Measurements from ENCODE around the gene ANTXR2. TPM values are rescaled to one million over a fixed set of nuclear protein-coding genes. Genes with fewer than 3 reads are reported as not detected.

The ANTXR2 gene
- total and polyA plus RNA-seq, 2 of the 8 experiments (the other 6 are each of a cell fraction or from before 2014, with no cell fraction given): 1.1 to 7.5 TPM

GRCh38 chr4:80029364-80029763, 43.7 kb downstream of the ANTXR2 start:
- no peak for FAIRE-seq
- Histone ChIP-seq H4K5ac (ENCODE audit: insufficient read length, low read depth, low read length) (no peak overlapping the region), H4K91ac (replicated peaks; ENCODE audit: insufficient read length, low read length) (no peak overlapping the region), H2AFZ (ENCODE audit: low read length) (no peak overlapping the region), H3K79me2 (ENCODE audit: control insufficient read depth in 1 of 2, insufficient read depth in 2 of 2, low read length in 2 of 2) (no peaks in the 10 kb centered on the region), H3K4me3 (ENCODE audit: extremely low read depth in 1 of 4, insufficient read depth in 2 of 4, low read depth in 3 of 4, low read length in 4 of 4) (no peak overlapping the region), H3K23me2 (ENCODE audit: low read depth, low read length) (no peaks in the 10 kb centered on the region), H3K18ac (ENCODE audit: extremely low read depth, low read length) (no peak overlapping the region), H4K20me1 (replicated peaks in 1 of 2; ENCODE audit: control insufficient read depth in 1 of 2, insufficient read depth in 2 of 2, low read length in 2 of 2) (no peaks in the 10 kb centered on the region), H3K14ac (ENCODE audit: insufficient read length) (no peak overlapping the region), H2BK20ac (ENCODE audit: low read length) (no peak overlapping the region), H3K9ac (replicated peaks in 1 of 4; ENCODE audit: extremely low read depth in 1 of 4, low read depth in 3 of 4, low read length in 3 of 4) (no peak overlapping the region), H3K27ac (ENCODE audit: low read depth, low read length) (no peak overlapping the region), H3K27me3 (replicated peaks in 1 of 4; ENCODE audit: control insufficient read depth in 3 of 4, extremely low read depth in 1 of 4, insufficient read depth in 3 of 4, low read length in 3 of 4) (no peaks in the 10 kb centered on the region), H3K4ac (replicated peaks; ENCODE audit: insufficient read length, low read depth, low read length) (no peak overlapping the region), H3K23ac (ENCODE audit: insufficient read length) (no peak overlapping the region), H3K79me1 (ENCODE audit: low read depth, low read length) (no peaks in the 10 kb centered on the region), H3K4me2 (ENCODE audit: insufficient read depth in 1 of 2, low read depth in 2 of 2, low read length in 2 of 2) (no peak overlapping the region), H3K4me1 (replicated peaks in 1 of 4; ENCODE audit: control insufficient read depth in 3 of 4, insufficient read depth in 4 of 4, low read length in 3 of 4) (no peaks in the 10 kb centered on the region), H2BK120ac (replicated peaks; ENCODE audit: low read depth, low read length) (no peak overlapping the region), H3K36me3 (ENCODE audit: control insufficient read depth in 2 of 4, insufficient read depth in 4 of 4, low read length in 3 of 4) (no peaks in the 10 kb centered on the region), H4K8ac (ENCODE audit: extremely low read depth, insufficient read depth, low read length) (no peak overlapping the region), H2BK12ac (ENCODE audit: low read depth, low read length) (no peak overlapping the region), H2BK15ac (ENCODE audit: low read length) (no peak overlapping the region), H2BK5ac (ENCODE audit: low read depth, low read length) (no peak overlapping the region), H3K9me3 (ENCODE audit: insufficient read depth in 2 of 2, low read depth in 1 of 2, low read length in 1 of 2) (no peaks in the 10 kb centered on the region), H3K56ac (replicated peaks; ENCODE audit: insufficient read length, low read depth, low read length) (no peak overlapping the region), H2AK5ac (ENCODE audit: low read depth, low read length) (no peak overlapping the region)
- WGBS, 2 experiments (ENCODE audit: extremely low coverage in 1 of 2, insufficient coverage in 1 of 2, insufficient read length in 1 of 2, insufficient replicate concordance in 2 of 2, low coverage in 1 of 2, low lambda C conversion rate in 2 of 2, missing lambda C conversion rate in 1 of 2): 88% methylated on average over 2 of the region's 2 CpGs; no CpG with 5 or more reads in 1 of the 2 experiments
- POLR2A ChIA-PET (ENCODE audit: partially characterized antibody): no interaction called here
- CTCF ChIA-PET (ENCODE audit: partially characterized antibody): no interaction called here
- DNase-seq (ENCODE audit: low read depth in 1 of 2, low spot score in 2 of 2): no peak
- TF ChIP-seq CHD2 (IDR thresholded peaks at IDR 0.05; ENCODE audit: low read length): no peak
- TF ChIP-seq NANOG (IDR thresholded peaks at IDR 0.05; ENCODE audit: insufficient read depth, low read depth, low read length, poor library complexity, severe bottlenecking): no peak
- no peak for TF ChIP-seq KDM5A (IDR thresholded peaks at IDR 0.05; ENCODE audit: low read length)
- no peak for TF ChIP-seq BACH1 (IDR thresholded peaks at IDR 0.05; ENCODE audit: low read length)
- TF ChIP-seq SIRT6 (IDR thresholded peaks at IDR 0.05; ENCODE audit: low read length): no peak
- TF ChIP-seq CHD1 (IDR thresholded peaks at IDR 0.05; ENCODE audit: low read depth, low read length): no peak

Data from H1 (cell line).